ENCODE measurements around the gene MVB12B.

Gene MVB12B

GRCh38 chr9:126457890-126458289, 131.3 kb downstream of the MVB12B start:
- DNase-seq (ENCODE audit: low spot score): no peak
- CTCF ChIA-PET: interaction anchor here (0.5 kb wide), 1 partner anchor 1249 kb away, joined by 3 read pairs; no protein-coding TSS in a partner anchor
- TF ChIP-seq, protein P1, sequence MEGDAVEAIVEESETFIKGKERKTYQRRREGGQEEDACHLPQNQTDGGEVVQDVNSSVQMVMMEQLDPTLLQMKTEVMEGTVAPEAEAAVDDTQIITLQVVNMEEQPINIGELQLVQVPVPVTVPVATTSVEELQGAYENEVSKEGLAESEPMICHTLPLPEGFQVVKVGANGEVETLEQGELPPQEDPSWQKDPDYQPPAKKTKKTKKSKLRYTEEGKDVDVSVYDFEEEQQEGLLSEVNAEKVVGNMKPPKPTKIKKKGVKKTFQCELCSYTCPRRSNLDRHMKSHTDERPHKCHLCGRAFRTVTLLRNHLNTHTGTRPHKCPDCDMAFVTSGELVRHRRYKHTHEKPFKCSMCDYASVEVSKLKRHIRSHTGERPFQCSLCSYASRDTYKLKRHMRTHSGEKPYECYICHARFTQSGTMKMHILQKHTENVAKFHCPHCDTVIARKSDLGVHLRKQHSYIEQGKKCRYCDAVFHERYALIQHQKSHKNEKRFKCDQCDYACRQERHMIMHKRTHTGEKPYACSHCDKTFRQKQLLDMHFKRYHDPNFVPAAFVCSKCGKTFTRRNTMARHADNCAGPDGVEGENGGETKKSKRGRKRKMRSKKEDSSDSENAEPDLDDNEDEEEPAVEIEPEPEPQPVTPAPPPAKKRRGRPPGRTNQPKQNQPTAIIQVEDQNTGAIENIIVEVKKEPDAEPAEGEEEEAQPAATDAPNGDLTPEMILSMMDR (conservative IDR thresholded peaks at IDR 0.05; ENCODE audit: low read depth): no peak
- no peak overlapping the region for H3K27ac ChIP-seq
- POLR2A ChIA-PET (ENCODE audit: low non-redundant PET): no interaction called here

- ChIA-PET CTCF (no interaction called here), POLR2A (ENCODE audit: low non-redundant PET) (no interaction called here)
- H3K27ac ChIP-seq: no peak overlapping the region
- TF ChIP-seq, protein P1 (conservative IDR thresholded peaks at IDR 0.05; ENCODE audit: low read depth): no peak
- DNase-seq (ENCODE audit: low spot score): no peak
Measured at GRCh38 chr9:126459126-126459525, 132.5 kb downstream of the MVB12B start.

DNA sequence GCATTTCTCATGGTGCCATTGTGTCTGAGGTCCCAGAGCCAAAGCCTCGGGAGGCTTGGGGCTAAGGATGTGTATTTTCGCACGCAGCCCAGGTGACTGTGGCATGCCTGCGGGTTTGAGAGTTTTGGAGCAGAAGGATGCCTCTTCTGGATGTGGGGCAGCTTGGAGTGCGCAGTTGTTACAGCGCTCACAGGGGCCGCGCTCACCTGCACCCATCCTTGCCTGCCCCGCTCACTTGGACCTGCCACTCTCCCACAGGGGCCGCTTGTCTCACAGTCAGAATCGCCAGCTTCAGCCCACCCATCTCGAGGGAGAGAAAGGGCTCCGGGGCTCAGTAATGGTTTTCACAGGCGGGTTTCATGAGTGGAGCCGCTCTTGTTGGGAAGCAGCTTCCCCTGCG, 132.9 kb downstream of the MVB12B start:
- TF ChIP-seq, protein P1 (conservative IDR thresholded peaks at IDR 0.05; ENCODE audit: low read depth): no peak
- H3K27ac ChIP-seq: no peak overlapping the region
- DNase-seq (ENCODE audit: low spot score): no peak
- CTCF ChIA-PET: interaction anchor here (0.5 to 0.7 kb wide), 2 partner anchors 90 to 99 kb away, joined by 4 to 7 read pairs; no protein-coding TSS in a partner anchor
- POLR2A ChIA-PET (ENCODE audit: low non-redundant PET): no interaction called here

DNA sequence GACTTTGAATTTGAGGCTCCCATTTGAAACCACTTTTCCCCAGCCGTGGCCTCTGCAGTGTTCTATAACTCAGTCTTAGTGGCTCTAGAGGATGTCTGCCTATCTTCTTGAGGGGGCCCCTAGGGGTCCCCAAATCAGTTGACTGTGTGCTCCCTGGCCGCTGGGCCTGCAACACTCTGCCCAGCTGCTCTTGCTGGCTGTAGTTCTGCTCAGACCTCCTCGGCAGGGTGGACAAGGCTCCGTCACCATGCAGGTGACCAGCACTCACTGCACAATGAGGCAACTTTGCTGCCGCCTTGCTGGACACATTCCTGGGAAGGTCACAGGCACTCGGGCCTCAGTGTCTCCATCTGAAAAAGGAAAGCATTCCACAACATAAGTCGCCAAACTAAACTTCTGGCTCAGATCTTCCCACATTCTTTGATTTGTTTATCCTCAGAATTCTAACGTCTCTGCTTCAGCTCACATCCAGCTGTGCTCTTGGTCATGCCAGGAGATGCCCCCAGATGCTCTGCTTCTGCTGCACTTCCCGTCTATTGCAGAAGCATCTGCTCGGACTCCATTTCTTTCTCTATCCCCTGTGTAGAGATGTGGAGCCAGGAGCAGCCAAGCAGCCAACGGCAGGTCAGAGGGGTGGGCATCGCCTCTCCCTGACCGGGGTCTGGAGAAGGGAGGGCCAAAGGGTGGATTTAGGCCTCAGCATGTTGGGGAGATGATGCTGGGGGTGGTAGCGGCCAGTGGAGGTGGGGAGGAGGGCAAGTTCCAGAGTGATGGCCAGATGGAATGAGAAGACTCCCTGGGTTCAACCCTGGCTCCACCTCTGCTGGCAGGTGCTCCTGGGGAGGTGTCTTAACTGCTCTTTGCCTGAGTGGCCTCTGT, 133.6 kb downstream of the MVB12B start:
- ChIA-PET CTCF (interaction anchor here (0.5 to 0.7 kb wide), 3 partner anchors 63 to 98 kb away, joined by 4 to 7 read pairs (median 4); no protein-coding TSS in a partner anchor), POLR2A (ENCODE audit: low non-redundant PET) (no interaction called here)
- no peak for DNase-seq (ENCODE audit: low spot score)
- TF ChIP-seq, protein P1 (conservative IDR thresholded peaks at IDR 0.05; ENCODE audit: low read depth): no peak
- H3K27ac ChIP-seq: no peak overlapping the region

- TF ChIP-seq, protein P1 (conservative IDR thresholded peaks at IDR 0.05; ENCODE audit: low read depth): no peak
- ChIA-PET POLR2A (ENCODE audit: low non-redundant PET) (no interaction called here), CTCF (no interaction called here)
- no peak for DNase-seq (ENCODE audit: low spot score)
- H3K27ac ChIP-seq: no peak overlapping the region
Measured at GRCh38 chr9:126461029-126461428, 134.4 kb downstream of the MVB12B start.

DNA sequence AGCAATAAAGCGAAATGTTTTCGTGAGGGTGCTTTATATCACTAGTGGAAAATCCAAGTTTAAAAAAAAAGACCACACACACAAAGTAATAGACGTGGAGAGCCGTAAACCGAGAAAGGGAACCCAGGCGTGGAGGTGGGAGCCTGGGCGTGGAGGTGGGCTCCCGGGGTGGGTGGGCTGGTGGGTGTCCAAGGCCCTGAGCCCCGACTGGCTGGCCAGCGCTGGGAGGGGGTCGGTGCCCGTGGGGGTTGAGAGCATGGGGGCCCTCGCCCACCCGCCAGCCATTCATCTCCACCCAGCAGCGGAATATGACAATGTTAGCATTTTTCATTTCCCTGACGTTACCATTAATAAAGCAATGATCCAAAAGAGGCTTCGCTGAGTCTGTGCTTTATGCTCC, 135.0 kb downstream of the MVB12B start:
- H3K27ac ChIP-seq: no peak overlapping the region
- ChIA-PET POLR2A (ENCODE audit: low non-redundant PET) (no interaction called here), CTCF (no interaction called here)
- TF ChIP-seq, protein P1 (conservative IDR thresholded peaks at IDR 0.05; ENCODE audit: low read depth): no peak
- no peak for DNase-seq (ENCODE audit: low spot score)

Measured in RWPE1 (cell line).